Activated CD8-positive, alpha-beta memory T cell treated with anti-CD3 and anti-CD28 coated beads, Interleukin-2, amount 50 U/mL, for 1 hour (primary cell): Measurements from ENCODE around the gene CAMTA1.

ENCODE experiments used
- DNase-seq: peaks from one replicate; pipeline ENCODE4 v3.0.0-alpha.2; 2020; ENCODE audit errors: extremely low read depth

Gene CAMTA1

DNA sequence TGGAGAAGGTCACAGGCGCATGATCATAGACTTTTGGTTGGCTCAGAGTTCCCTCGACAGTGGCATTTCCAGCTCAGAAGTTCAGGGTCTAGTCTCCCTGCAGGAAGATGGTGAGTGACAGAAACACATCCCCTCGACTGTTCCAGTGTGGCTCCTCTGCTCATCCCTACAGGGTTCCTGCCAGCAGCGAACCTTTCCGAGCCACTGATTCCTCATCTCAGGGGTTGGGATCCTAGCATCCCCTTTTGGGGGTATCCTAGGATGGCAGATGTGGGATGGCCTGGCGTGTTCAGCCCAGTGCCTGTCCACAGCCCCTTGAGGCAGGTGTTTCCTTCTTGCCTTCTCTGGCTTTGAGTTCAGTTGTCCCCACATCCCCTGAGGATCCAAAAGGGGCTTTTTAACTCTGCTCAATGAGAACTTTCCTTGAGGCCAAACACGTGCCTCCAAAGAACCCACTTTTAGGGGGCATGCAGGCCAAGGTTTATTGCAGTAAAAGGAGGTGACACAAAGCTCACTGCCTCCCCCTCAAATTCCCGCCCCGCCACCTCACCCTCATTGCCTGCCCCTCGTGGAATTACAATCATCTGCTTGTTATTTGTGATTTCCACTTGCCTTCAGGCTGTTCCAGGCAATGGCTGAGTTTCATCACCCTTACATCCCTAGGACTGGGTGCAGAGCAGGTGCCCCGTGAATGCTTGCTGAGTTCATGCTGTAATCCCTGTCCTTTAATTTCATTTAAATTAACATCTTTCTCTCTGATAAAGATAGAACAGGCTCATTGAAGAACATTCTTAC lies 440.7 kb downstream of the CAMTA1 start:
- no peak for DNase-seq

- DNase-seq, result no peak
Measured at GRCh38 chr1:7227654-7228053, 442.4 kb downstream of the CAMTA1 start.

DNA sequence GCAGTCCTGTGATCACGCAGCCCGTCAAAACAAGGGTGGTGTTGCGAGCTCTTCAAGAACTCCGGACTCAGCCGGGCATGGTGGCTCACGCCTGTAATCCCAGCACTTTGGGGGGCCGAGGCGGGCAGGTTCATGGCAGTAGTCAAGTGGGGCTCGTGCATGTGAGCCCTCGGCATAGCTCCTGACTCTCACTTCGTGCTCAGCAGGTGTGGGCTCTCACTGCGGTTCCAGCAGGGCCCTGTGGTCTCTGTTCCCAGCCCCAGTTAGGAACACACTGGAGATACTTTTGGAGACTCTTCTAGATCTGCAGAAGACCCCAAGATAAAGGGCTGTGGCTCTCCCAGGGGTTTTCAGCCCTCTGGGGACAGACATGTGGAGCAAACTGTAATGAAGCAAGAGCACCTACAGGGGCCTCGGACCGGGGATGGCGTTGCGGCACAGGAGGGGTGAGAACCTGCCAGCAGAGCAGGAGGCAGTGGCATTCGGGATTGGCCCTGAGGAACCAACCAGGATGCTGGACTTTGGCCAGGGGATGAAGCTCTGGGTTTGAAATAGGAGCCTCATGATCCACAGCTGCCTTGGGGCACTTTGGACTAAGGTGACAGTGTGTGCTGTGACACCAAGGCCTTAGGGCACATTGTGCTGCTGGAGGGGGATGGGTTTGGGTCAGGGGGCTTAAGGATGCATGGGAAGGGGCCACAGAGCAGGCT lies 443.2 kb downstream of the CAMTA1 start:
- DNase-seq, result no peak

- DNase-seq, result no peak
Measured at GRCh38 chr1:7229186-7229585, 443.9 kb downstream of the CAMTA1 start.

GRCh38 chr1:7229696-7230631 lies 444.7 kb downstream of the CAMTA1 start:
- no peak for DNase-seq

DNA sequence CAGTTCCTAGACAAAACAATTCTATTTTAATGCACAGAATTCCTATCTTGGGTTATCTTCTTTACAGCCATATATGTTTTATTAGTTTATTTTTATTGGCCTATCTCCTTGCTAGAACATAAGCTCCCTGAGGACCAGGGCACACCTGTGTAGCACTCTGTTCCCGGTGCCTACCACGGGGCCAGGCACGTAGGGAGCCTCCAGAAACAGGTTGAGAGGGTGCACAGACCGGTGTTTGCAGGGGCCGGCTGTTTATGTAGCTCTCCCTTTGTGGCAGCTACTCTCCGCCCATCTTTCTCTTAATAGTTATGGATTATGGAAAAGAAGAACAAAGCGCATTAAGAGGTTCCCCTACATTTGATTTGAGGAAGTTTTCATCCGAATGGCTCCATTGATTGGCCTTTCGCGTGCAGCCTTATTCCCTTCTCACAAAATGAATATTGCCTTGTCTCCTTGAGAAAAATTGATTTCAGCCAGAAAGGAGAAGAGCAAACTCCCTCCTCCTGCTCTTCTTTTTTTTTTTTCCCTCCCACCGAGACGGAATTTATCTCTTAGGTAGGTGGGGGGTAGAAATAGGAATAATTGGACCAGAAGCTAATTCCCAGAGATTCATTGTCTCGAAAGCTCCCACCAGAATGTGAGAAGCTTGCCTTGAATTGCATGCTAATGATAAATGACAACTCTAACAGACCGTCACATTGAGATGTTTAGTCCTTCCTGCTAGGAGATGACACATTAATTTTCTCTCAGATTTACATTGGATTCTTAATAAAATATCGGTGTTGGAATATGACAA lies 447.4 kb downstream of the CAMTA1 start:
- no peak for DNase-seq

- DNase-seq, result no peak
Measured at GRCh38 chr1:7233237-7233540, 447.9 kb downstream of the CAMTA1 start.

DNA sequence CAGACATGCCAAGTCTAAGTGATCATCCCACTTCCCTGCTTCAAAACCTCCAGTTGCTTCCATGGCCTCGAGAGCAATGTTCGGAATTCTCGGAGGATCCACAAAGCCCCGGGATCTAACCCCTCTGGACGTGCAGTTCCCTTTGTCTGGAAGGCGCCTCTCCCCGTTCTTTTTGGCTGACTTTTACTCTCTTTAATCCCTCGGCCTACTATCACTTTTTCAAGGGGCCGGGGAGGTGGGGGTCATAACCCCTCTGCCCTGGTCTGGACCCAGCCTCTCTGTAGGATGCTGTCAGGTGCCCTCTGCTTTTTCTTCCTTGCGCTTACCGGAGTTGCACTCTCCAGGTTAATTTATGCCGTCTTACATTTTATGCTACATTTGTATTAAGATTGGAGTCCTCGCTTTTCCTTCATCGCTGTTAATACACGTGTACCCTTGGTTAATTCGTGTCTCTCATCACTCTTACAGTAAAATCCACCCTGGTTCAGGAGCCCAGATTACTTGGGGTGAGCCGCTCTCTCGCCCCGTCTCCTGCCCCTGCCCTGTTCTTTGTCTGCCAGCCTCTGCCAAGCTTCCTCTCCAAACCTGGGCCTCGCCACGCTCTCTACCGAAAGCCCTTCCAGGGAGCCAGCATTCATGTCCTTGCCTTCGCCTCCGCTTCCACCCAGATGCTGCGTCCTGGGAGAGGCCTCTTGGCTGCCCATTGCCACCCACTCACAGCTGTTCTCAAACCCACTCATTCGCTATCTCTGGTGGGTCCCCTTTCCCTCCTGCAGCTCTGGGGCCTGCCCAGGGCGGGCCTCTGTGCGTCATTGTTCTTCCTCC lies 448.6 kb downstream of the CAMTA1 start:
- no peak for DNase-seq

GRCh38 chr1:7234471-7234755 lies 449.2 kb downstream of the CAMTA1 start:
- no peak for DNase-seq

GRCh38 chr1:7235871-7236517 lies 450.7 kb downstream of the CAMTA1 start:
- no peak for DNase-seq

DNA sequence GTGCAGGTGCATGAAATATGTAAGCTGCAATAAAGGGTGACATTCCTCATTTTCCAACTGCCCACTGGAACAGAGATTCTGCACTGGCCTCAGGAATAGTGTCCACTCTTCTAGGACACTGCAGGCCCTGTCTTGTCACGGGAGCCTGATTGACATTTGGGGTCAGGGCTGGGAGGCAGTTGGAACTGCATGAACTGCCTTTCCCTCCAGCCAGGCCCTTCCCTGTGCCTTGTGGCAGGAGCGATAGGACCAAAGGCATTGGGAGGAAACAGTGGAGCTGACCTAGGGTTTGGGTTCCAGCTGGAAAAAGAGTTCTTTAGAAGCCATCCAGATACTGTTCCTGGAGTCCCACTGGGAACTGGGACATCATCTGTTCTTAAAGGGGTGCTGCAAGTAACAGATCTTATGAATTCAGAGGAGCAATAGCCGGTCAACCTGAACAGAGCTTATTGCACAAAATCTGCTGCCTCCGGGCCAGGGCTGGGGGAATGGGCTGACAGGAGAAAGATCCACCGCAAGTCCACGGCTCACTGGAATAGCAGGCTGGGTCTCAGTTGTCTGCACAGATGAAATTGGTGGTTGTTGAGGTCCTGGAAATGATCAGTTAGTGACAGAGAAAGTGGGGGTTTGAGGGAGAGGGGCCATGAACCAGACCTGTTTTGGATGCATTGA lies 451.7 kb downstream of the CAMTA1 start:
- DNase-seq, result no peak

GRCh38 chr1:7247158-7247557 lies 461.9 kb downstream of the CAMTA1 start:
- no peak for DNase-seq

- no peak for DNase-seq
Measured at GRCh38 chr1:7247791-7248548, 462.7 kb downstream of the CAMTA1 start.

- DNase-seq, result no peak
Measured at GRCh38 chr1:7248549-7249199, 463.4 kb downstream of the CAMTA1 start.

DNA sequence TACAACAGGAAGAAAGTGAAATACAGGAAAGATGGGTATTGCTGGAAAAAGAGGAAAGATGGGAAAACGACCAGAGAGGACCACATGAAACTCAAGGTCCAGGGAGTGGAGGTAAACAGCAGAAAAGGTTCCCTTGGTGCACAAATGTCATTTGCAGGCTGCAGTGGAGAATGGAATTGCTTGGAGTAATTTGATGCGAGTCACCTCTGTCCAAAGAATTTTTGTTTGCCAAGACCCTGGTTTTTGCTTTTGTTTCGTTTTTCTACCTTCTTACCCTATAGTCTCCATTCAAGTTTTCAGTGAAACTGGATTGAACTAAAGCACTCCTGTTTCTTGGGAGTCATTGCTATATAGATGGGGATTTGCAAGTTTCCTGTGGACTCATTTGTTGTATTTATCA lies 464.3 kb downstream of the CAMTA1 start:
- DNase-seq, result no peak

- no peak for DNase-seq
Measured at GRCh38 chr1:7250176-7250575, 464.9 kb downstream of the CAMTA1 start.

- DNase-seq, result no peak
Measured at GRCh38 chr1:7250597-7251453, 465.6 kb downstream of the CAMTA1 start.

GRCh38 chr1:7251454-7251800 lies 466.2 kb downstream of the CAMTA1 start:
- no peak for DNase-seq
